ENCODE data around the gene INHBB.

Gene INHBB

DNA sequence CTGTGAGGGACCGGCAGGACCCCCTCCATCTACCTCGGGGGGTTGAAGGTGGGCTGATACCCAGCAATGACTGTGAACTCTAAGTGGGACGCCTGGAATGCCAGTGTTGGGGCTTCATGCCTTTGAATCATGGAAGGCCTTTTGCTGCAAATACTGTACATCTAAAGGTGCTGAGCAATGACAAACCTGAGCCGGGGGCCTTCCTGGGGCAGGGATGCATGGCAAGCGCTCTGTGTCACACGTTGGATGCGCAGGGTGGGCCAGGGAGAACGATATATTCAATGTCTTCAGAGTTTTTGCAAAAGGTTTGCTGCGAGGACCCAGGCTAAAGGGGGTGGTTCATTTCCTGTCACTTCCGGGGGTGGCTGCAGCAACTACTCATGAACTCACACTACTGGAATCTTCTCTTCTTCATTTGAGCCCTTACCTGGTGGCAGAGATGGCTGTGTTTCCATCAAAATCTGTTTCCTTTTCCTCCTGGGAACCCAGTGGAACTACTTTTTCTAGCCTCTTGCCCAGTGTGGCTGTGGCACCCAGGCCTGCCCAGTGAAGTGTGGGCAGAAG is 24.1 kb upstream of the INHBB start:
- H3K4me3 ChIP-seq (ENCODE audit: low read depth, low read length), result no peak overlapping the region
- TF ChIP-seq, protein P1, sequence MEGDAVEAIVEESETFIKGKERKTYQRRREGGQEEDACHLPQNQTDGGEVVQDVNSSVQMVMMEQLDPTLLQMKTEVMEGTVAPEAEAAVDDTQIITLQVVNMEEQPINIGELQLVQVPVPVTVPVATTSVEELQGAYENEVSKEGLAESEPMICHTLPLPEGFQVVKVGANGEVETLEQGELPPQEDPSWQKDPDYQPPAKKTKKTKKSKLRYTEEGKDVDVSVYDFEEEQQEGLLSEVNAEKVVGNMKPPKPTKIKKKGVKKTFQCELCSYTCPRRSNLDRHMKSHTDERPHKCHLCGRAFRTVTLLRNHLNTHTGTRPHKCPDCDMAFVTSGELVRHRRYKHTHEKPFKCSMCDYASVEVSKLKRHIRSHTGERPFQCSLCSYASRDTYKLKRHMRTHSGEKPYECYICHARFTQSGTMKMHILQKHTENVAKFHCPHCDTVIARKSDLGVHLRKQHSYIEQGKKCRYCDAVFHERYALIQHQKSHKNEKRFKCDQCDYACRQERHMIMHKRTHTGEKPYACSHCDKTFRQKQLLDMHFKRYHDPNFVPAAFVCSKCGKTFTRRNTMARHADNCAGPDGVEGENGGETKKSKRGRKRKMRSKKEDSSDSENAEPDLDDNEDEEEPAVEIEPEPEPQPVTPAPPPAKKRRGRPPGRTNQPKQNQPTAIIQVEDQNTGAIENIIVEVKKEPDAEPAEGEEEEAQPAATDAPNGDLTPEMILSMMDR (IDR thresholded peaks at IDR 0.05; ENCODE audit: low read depth, low read length), result no peak

DNA sequence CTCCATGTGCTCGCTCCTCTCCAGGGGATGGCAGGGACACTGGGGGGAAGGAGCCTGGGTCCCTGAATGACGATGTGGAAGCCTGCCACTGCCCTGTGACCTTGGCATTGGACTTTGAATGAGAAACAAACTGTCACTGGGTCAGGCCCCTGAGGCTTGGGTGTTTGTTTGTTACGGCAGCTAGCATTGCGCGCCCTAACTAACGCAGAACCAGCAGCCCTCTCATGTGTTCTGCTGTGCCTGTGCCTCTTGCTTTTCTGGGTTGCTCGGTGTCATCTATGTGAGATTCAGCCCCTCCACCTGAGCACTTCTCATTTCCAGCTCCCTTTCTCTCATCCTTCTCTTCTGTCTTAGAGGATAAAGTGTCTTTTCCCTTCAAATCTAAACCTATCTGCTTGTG is 23.6 kb upstream of the INHBB start:
- H3K4me3 ChIP-seq (ENCODE audit: low read depth, low read length), result no peak overlapping the region

DNA sequence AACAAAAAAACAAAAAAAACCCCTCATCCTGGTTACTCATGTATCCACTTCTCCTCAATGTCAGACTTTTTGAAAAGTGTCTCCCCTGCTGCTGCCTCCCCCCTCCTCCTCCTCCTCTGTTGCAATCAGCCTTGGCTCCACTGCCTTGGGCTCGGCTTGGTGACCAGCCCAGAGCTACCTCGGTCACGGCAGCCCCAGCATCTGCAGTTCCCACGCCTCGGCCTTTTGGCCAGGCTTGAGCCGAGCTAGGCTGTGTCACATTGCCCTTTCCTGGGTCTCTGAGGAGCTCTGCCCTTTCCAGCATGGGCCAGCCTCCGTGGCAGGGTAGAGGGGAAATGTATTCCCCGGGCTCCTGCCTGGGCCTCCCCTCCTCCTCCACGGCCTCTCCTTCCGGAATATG is 22.7 kb upstream of the INHBB start:
- no peak overlapping the region for H3K4me3 ChIP-seq (ENCODE audit: low read depth, low read length)
- TF ChIP-seq, protein P1 (IDR thresholded peaks at IDR 0.05; ENCODE audit: low read depth, low read length), result no peak

More for the DNA sequence above, 23.6 kb upstream of the INHBB start:
- TF ChIP-seq, protein P1 (IDR thresholded peaks at IDR 0.05; ENCODE audit: low read depth, low read length), result no peak

DNA sequence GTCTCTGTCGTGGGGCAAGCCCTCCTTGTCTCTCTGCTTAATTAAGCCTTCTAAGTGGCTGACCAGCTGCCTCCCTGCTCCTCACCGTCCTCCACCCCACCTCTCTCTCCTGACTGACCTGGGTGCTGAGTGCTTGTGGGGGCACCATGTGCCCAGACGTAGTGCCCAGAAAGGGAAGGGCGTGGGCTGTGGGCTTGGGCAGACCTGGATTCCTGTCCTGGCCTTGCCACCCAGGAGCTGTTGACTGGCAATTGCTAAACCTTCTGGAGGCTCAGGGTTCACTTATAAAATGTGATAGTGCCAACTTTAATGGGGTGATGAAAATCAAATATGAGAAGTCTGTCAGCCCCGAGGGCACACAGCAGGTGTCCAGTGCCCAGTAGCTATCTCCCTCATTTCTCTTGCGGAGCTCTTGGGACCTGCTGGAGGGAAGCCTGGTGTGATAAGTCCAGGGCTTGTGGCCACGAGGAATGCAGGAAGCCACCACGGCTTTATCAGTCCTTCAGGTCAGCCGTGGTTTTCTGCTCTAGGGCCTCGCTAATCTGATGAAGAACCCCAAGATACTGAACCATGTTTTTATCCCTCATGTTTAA is 22.0 kb upstream of the INHBB start:
- no peak overlapping the region for H3K4me3 ChIP-seq (ENCODE audit: low read depth, low read length)
- TF ChIP-seq, protein P1 (IDR thresholded peaks at IDR 0.05; ENCODE audit: low read depth, low read length), result no peak

DNA sequence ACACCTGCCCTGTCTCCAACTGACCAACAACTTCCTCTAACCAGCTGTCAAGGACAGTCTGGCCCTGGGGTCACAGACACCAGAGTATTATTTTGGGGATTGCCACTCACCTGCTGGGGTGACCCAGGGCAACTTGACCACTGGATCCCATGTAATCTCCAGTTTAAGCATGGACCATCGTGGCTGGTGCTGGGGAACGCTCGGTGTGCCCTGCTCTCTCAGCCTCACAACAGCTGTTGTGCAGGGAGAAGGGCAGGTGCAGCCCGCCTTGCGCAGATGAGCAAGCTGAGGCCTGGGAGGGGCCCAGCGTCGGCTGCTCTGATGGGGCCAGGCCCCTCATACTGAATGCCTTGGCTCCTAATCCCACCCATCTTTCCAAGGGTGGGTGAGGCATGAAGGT is 21.0 kb upstream of the INHBB start:
- no peak overlapping the region for H3K4me3 ChIP-seq (ENCODE audit: low read depth, low read length)
- TF ChIP-seq, protein P1 (IDR thresholded peaks at IDR 0.05; ENCODE audit: low read depth, low read length), result no peak

DNA sequence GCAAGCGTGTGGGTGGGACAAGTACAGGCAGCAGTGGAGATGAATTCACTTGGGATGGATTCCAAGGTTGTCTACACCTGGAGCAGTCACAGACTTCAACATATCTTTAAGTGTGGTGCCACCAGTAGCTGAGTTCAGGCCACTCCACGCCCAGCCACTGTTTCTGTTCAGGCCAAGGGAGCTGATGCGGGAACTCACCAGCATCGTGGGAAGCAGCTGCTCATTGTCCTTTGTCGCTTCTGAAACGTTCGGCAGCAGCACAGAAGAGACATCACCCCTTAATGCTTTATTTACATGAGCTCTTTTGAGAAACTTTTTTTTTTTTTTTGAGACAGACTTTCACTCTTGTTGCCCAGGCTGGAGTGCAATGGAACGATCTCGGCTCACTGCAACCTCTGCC is 19.9 kb upstream of the INHBB start:
- TF ChIP-seq, protein P1 (IDR thresholded peaks at IDR 0.05; ENCODE audit: low read depth, low read length), result no peak
- no peak overlapping the region for H3K4me3 ChIP-seq (ENCODE audit: low read depth, low read length)

DNA sequence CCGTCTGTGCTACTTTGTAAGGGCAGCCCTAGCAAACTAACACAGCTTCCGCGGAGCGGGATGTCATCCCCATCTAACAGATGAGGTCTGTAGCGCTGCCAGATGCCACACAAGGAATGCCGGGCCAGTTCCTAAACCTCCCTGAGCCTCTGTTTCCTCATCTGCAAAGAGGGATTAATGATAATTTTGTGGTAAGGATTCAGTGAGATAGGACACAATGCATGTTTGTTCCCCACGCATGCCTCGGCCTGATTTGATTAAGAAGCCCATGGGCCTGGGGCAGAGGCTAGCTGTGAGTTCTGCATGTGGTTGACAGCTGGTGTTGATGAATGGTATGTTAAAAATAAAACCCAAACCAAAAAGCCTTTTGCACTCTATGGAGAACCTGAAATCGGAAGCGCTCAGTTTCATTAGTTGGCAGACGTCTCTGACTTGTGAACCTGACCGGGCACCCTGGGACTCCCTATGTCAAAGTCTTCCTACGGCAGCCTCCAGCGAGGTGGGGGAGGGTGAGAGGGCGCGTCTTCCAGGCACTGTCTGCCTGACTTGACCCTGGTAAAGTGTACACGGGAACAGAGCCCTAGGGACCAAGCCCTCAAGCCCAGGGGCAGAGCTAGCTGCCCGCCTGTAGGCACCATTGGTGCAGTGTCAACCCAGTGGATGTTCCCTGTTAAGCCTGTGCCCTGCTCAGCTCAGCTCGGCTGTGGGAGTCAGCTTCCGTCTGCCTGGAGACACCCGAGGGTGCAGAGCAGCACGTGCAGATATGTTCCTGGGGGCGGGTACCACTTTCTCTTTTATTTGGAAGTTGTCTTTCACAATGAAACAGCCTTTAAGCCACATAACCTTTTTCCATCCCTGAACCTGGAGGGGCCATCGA is 14.8 kb upstream of the INHBB start:
- TF ChIP-seq, protein P1 (IDR thresholded peaks at IDR 0.05; ENCODE audit: low read depth, low read length), result no peak
- H3K4me3 ChIP-seq (ENCODE audit: low read depth, low read length), result no peak overlapping the region
